GM12878 (cell line): Measurements from ENCODE around the gene PUM2. TPM values are rescaled to one million over a fixed set of nuclear protein-coding genes. Genes with fewer than 3 reads are reported as not detected.

Source experiments
- ATAC-seq: fragments of 200-7000 bp; cut with Tn5 transposase; 3 replicates; pipeline ENCODE4 v1.9.1; 2020; ENCODE audit warnings: mild to moderate bottlenecking, moderate library complexity
- BruUV-seq: library from RNA; stranded (reverse); fragments of 400-500 nt; replicated peaks from 2 replicates; lab custom pipeline; 2021; lab: Mats Ljungman, UMichigan
- CTCF ChIA-PET: fragments of 300-600 bp; sonication (Branson Sonifier 250); formaldehyde crosslinking; extraction: SDS; loops from one replicate; lab custom pipeline; 2021; ENCODE audit warnings: inconsistent platforms; lab: Yijun Ruan, JAX
- POLR2A ChIA-PET: fragments of 350-600 bp; formaldehyde crosslinking; extraction: SDS; loops from one replicate; lab custom pipeline; 2021; ENCODE audit warnings: inconsistent platforms; lab: Charles Lee
- RAD21 ChIA-PET: fragments of 300-600 bp; sonication (Branson Sonifier 250); formaldehyde crosslinking; loops from one replicate; lab custom pipeline; 2023; ENCODE audit warnings: antibody characterized with exemption; ENCODE audit not compliant: unreplicated experiment; lab: Charles Lee
- SMC1A ChIA-PET: fragments of 300-600 bp; sonication (Branson Sonifier 250); formaldehyde crosslinking; loops from one replicate; lab custom pipeline; 2023; ENCODE audit not compliant: unreplicated experiment, uncharacterized antibody; lab: Charles Lee
- DNase-seq: peaks from one replicate; pipeline ENCODE4 v3.0.0-alpha.2; 2011; ENCODE audit warnings: low read depth, low spot score
- FAIRE-seq: peaks from 3 replicates; lab custom pipeline; 2011; peaks lifted over from hg19 to GRCh38; lab: Jason Lieb, UNC
- H2AFZ ChIP-seq: 2 replicates; pipeline ENCODE4 v1.6.0; 2011; ENCODE audit warnings: low read depth, low read length, control low read depth; ENCODE audit not compliant: control insufficient read depth
- H3K27ac ChIP-seq: 2 replicates; pipeline ENCODE4 v1.5.1; 2011; ENCODE audit warnings: control low read depth; ENCODE audit not compliant: control insufficient read depth, insufficient read depth
- H3K27me3 ChIP-seq, 2 experiments: replicated peaks in 1 of 2; 2 replicates each; pipeline versions ENCODE4 v1.6.0 to v1.6.1; 2011; ENCODE audit warnings: low read length in 1 of 2; ENCODE audit not compliant: control insufficient read depth in 2 of 2, insufficient read depth in 2 of 2
- H3K36me3 ChIP-seq, 2 experiments: 2 replicates each; pipeline ENCODE4 v1.5.1; 2011; ENCODE audit warnings: low read length in 1 of 2; ENCODE audit not compliant: control insufficient read depth in 2 of 2, insufficient read depth in 2 of 2
- H3K4me1 ChIP-seq: 2 replicates; pipeline ENCODE4 v1.6.1; 2011; ENCODE audit warnings: mild to moderate bottlenecking, low read length, moderate library complexity, mixed read lengths; ENCODE audit not compliant: control insufficient read depth, insufficient read depth
- H3K4me2 ChIP-seq: 2 replicates; pipeline ENCODE4 v1.6.0; 2011; ENCODE audit warnings: control low read depth; ENCODE audit not compliant: control insufficient read depth, insufficient read depth
- H3K4me3 ChIP-seq: fragments of 200-600 bp; sonication (generic); 2 replicates; pipeline ENCODE4 v1.5.1; 2016
- H3K79me2 ChIP-seq: 2 replicates; pipeline ENCODE4 v1.6.0; 2011; ENCODE audit warnings: low read length; ENCODE audit not compliant: control insufficient read depth, insufficient read depth
- H3K9ac ChIP-seq: 2 replicates; pipeline ENCODE4 v1.8.0; 2011; ENCODE audit warnings: low read length, control low read depth, mixed read lengths; ENCODE audit not compliant: control insufficient read depth, insufficient read depth
- H3K9me3 ChIP-seq: replicated peaks from 3 replicates; pipeline ENCODE4 v1.5.1; 2011; ENCODE audit warnings: mild to moderate bottlenecking, low read length; ENCODE audit not compliant: control insufficient read depth, insufficient read depth
- H4K20me1 ChIP-seq: 2 replicates; pipeline ENCODE4 v1.6.0; 2011; ENCODE audit not compliant: control insufficient read depth, insufficient read depth
- ATF2 ChIP-seq: IDR thresholded peaks from 2 replicates; pipeline ENCODE4 v1.6.1; 2012; ENCODE audit warnings: low read length, inconsistent platforms
- CEBPZ ChIP-seq: fragments of 150-350 bp; IDR thresholded peaks from 2 replicates; pipeline ENCODE4 v1.6.1; 2016; ENCODE audit warnings: low read depth, low read length
- EGR1 ChIP-seq, 2 experiments: IDR thresholded peaks; 1 replicate in 1 of 2; 2 replicates in 1 of 2; pipeline ENCODE4 v1.6.1; 2011 to 2012; ENCODE audit warnings: low read depth in 2 of 2, low read length in 2 of 2, borderline replicate concordance in 1 of 2, mild to moderate bottlenecking in 1 of 2, moderate library complexity in 1 of 2
- HSF1 ChIP-seq: fragments of 150-350 bp; IDR thresholded peaks from 2 replicates; pipeline ENCODE4 v1.6.1; 2014; ENCODE audit warnings: mild to moderate bottlenecking, low read depth, low read length
- NFIC ChIP-seq: IDR thresholded peaks from 2 replicates; pipeline ENCODE4 v1.6.1; 2012; ENCODE audit warnings: low read depth, mild to moderate bottlenecking, inconsistent platforms, low read length, moderate library complexity
- NR2C1 ChIP-seq: fragments of 450-650 bp; IDR thresholded peaks from 2 replicates; pipeline ENCODE4 v1.6.1; 2017; ENCODE audit warnings: antibody characterized with exemption, mild to moderate bottlenecking, moderate library complexity
- SIN3A ChIP-seq: IDR thresholded peaks from 2 replicates; pipeline ENCODE4 v1.6.1; 2012; ENCODE audit warnings: low read depth, low read length, improper control_type of control experiment
- USF2 ChIP-seq: IDR thresholded peaks from 2 replicates; pipeline ENCODE4 v1.6.1; 2011; ENCODE audit warnings: low read depth, low read length, improper control_type of control experiment, borderline replicate concordance
- ZBTB33 ChIP-seq: fragments of 450-650 bp; IDR thresholded peaks from 2 replicates; pipeline ENCODE4 v1.6.1; 2017; ENCODE audit warnings: mild to moderate bottlenecking
- WGBS: methylation state at CpG from one replicate; pipeline ENCODE4 v1.1.6; 2016; ENCODE audit warnings: low lambda C conversion rate; ENCODE audit not compliant: insufficient replicate concordance, insufficient coverage; ENCODE audit errors: missing lambda C conversion rate; 5-methylcytosine and 5-hydroxymethylcytosine counted together
- in situ Hi-C: fragments of 300-500 bp; cut with MboI; formaldehyde crosslinking; loops from 9 replicates; pipeline ENCODE4 v1.14.3; 2018; ENCODE audit warnings: mixed read lengths
- intact Hi-C: fragments of 100-400 bp; cut with micrococcal nuclease; formaldehyde crosslinking; loops from one replicate; pipeline ENCODE4 v1.14.2; 2022; ENCODE audit not compliant: unreplicated experiment
- polyA plus RNA-seq, 11 experiments: library from polyadenylated mRNA; depleted of rRNA in 4 of 11; unstranded in 6 of 11; stranded (reverse) in 5 of 11; fragments of >200 nt; fragmentation: Nextera tagmentation in 4 of 11; fragmentation: Illumina TruSeq in 1 of 11; extraction: Ambion mirVana in 4 of 11; extraction: Trizol in 1 of 11; gene quantifications; 1 replicate in 1 of 11; 2 replicates in 10 of 11; pipeline versions ENCODE4 v1.2.1 to v1.2.3, GENCODE V29; 2011 to 2016; ENCODE audit warnings: inconsistent platforms in 2 of 11, missing spikeins in 2 of 11, low read depth in 1 of 11
- total RNA-seq, 4 experiments: library from RNA; depleted of rRNA in 3 of 4; stranded (reverse); fragments of >200 nt in 3 of 4; fragmentation: Illumina TruSeq in 1 of 4; extraction: Trizol in 1 of 4; gene quantifications; 2 replicates each; pipeline versions ENCODE4 v1.2.1 to v1.2.3, GENCODE V29; 2013 to 2021

PUM2 gene
- total and polyA plus RNA-seq, 10 of the 15 experiments (the other 5 are each of a cell fraction or from before 2014, with no cell fraction given): 14.5 to 87.6 (median 29.4) TPM

GRCh38 chr2:20384953-20385352 lies 34.3 kb upstream of the PUM2 start:
- no TSS peak for BruUV-seq
- no peak for FAIRE-seq
- Histone ChIP-seq H3K4me2 (no peak overlapping the region), H3K4me3 (no peak overlapping the region), H3K9ac (no peak overlapping the region), H3K27me3 (no peaks in the 10 kb centered on the region), H3K27ac (no peak overlapping the region), H3K79me2 (no peaks in the 10 kb centered on the region), H3K9me3 (no peaks in the 10 kb centered on the region), H4K20me1 (no peaks in the 10 kb centered on the region), H3K4me1 (no peaks in the 10 kb centered on the region), H2AFZ (no peak overlapping the region), H3K36me3 (no peaks in the 10 kb centered on the region)
- ATAC-seq: no peak
- 4% methylated on average over 2 of the region's 2 CpGs for WGBS
- ChIA-PET SMC1A (interaction anchor here (0.7 to 1.0 kb wide), 2 partner anchors 26 to 107 kb away, joined by 3 read pairs; no protein-coding TSS in a partner anchor), POLR2A (no interaction called here), RAD21 (no interaction called here), CTCF (interaction anchor here (1.3 to 1.6 kb wide), 2 partner anchors 14 to 59 kb away, joined by 3 to 5 read pairs; no protein-coding TSS in a partner anchor)
- in situ Hi-C loops: no loop called here
- no peak for DNase-seq
- intact Hi-C loops: no loop called here
- TF ChIP-seq USF2 (no peak), SIN3A (no peak), NR2C1 (no peak), ATF2 (no peak), EGR1 (IDR thresholded peaks at IDR 0.05; ENCODE audit: borderline replicate concordance in 1 of 2, low read depth in 2 of 2, low read length in 2 of 2) (no peak), ZBTB33 (no peak), NFIC (no peak), HSF1 (no peak), CEBPZ (no peak)
- TF ChIP-seq, all 136 proteins: peak for 0
